Keratinocyte (primary cell): Measurements from ENCODE around the gene APH1B.

ENCODE experiments used
- EZH2 ChIP-seq: IDR thresholded peaks from one replicate; pipeline ENCODE4 v1.6.1; 2012; ENCODE audit warnings: inconsistent platforms, mild to moderate bottlenecking, low read length, moderate library complexity
- TF ChIP-seq, protein P1 (sequence below), 3 experiments: IDR thresholded peaks in 1 of 3; conservative IDR thresholded peaks in 1 of 3; optimal IDR thresholded peaks in 1 of 3; 2 replicates in 2 of 3; 3 replicates in 1 of 3; pipeline versions ENCODE3 to v1.5.1; 2011; ENCODE audit warnings: low read length in 3 of 3, mild to moderate bottlenecking in 3 of 3, moderate library complexity in 2 of 3, control low read depth in 1 of 3, inconsistent platforms in 1 of 3; ENCODE audit not compliant: insufficient read depth in 2 of 3; ENCODE audit errors: extremely low read depth in 1 of 3

DNA sequence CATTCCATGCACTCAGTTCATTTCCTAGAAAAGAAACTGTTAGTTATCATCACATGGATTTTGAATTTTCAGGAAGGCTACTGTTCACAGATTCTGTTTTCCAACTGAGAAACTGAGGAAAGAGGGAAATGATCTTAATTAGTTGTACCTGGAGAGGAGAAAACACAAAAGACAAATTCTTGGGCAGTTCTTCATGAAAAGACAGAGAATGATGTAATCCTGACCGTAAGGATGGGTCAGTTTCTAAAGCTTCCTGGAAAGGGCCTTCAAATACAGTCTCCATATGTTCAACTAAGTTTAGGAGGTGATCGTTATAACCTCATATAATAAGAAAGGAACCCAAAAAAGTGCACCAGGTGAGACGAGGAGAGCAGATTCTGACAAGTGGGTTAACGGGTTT, 59.6 kb downstream of the APH1B start:
- TF ChIP-seq EZH2: no peak
- TF ChIP-seq, protein P1, sequence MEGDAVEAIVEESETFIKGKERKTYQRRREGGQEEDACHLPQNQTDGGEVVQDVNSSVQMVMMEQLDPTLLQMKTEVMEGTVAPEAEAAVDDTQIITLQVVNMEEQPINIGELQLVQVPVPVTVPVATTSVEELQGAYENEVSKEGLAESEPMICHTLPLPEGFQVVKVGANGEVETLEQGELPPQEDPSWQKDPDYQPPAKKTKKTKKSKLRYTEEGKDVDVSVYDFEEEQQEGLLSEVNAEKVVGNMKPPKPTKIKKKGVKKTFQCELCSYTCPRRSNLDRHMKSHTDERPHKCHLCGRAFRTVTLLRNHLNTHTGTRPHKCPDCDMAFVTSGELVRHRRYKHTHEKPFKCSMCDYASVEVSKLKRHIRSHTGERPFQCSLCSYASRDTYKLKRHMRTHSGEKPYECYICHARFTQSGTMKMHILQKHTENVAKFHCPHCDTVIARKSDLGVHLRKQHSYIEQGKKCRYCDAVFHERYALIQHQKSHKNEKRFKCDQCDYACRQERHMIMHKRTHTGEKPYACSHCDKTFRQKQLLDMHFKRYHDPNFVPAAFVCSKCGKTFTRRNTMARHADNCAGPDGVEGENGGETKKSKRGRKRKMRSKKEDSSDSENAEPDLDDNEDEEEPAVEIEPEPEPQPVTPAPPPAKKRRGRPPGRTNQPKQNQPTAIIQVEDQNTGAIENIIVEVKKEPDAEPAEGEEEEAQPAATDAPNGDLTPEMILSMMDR (optimal IDR thresholded peaks at IDR 0.05 in 1 of 3, IDR thresholded peaks at IDR 0.05 in 1 of 3, conservative IDR thresholded peaks at IDR 0.05 in 1 of 3; ENCODE audit: extremely low read depth in 1 of 3, insufficient read depth in 2 of 3, low read length in 3 of 3): no peak
